GM12875 (cell line): Measurements from ENCODE around the gene REXO2.

Experiments
- H3K4me3 ChIP-seq: one replicate; pipeline ENCODE4 v1.5.1; 2011; ENCODE audit warnings: low read depth, low read length, control low read depth
- TF ChIP-seq, protein P1 (sequence below): IDR thresholded peaks from 2 replicates; pipeline ENCODE4 v1.5.1; 2011; ENCODE audit warnings: low read depth, mild to moderate bottlenecking, control low read depth, inconsistent platforms, low read length, moderate library complexity, borderline replicate concordance; ENCODE audit not compliant: insufficient read depth

REXO2 gene

GRCh38 chr11:114478768-114479167 lies 39.5 kb downstream of the REXO2 start:
- H3K4me3 ChIP-seq, result no peak overlapping the region
- TF ChIP-seq, protein P1, sequence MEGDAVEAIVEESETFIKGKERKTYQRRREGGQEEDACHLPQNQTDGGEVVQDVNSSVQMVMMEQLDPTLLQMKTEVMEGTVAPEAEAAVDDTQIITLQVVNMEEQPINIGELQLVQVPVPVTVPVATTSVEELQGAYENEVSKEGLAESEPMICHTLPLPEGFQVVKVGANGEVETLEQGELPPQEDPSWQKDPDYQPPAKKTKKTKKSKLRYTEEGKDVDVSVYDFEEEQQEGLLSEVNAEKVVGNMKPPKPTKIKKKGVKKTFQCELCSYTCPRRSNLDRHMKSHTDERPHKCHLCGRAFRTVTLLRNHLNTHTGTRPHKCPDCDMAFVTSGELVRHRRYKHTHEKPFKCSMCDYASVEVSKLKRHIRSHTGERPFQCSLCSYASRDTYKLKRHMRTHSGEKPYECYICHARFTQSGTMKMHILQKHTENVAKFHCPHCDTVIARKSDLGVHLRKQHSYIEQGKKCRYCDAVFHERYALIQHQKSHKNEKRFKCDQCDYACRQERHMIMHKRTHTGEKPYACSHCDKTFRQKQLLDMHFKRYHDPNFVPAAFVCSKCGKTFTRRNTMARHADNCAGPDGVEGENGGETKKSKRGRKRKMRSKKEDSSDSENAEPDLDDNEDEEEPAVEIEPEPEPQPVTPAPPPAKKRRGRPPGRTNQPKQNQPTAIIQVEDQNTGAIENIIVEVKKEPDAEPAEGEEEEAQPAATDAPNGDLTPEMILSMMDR, result no peak

DNA sequence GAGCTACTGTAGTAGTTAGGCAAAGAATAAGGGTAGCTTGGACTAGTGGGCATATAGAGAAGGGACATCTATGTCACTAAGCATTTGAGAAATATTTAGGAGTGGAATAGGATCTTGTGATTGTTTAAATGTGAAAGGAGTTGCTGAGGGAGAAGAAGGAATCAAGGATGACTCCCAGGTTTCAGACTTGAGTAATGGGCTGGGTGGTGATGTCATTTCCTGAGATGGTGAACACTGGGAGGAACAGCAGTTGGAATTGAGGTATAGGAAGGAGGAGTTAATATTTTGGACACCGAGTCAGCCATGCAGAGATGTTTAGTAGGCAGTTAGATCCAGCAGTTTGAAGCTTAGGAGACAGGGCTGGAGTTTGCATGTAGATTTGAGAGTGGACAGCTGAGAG lies 40.1 kb downstream of the REXO2 start:
- H3K4me3 ChIP-seq, result no peak overlapping the region
- TF ChIP-seq, protein P1, result no peak

- TF ChIP-seq, protein P1, result no peak
- H3K4me3 ChIP-seq, result no peak overlapping the region
Observed at GRCh38 chr11:114482114-114482513, 42.8 kb downstream of the REXO2 start.

GRCh38 chr11:114483929-114484328 lies 44.7 kb downstream of the REXO2 start:
- H3K4me3 ChIP-seq, result no peak overlapping the region
- TF ChIP-seq, protein P1, result no peak

DNA sequence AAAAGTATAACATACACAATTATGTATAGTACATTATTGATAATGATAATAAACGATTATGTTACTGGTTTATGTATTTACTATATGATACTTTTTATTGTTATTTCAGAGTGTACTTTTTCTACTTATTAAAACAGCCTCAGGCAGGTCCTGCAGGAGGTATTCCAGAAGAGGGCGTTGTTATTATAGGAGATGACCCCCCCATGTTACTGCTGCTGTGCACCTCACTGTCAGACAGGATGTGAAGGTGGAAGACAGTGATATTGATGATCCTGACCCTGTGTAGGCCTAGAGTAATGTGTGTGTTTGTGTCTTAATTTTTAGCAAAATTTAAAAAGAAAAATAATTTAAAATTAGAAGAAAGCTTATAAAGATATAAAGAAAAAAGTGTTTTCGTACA lies 57.6 kb downstream of the REXO2 start:
- H3K4me3 ChIP-seq, result no peak overlapping the region
- TF ChIP-seq, protein P1, result no peak

- H3K4me3 ChIP-seq, result no peak overlapping the region
- TF ChIP-seq, protein P1, result no peak
Observed at GRCh38 chr11:114499756-114500155, 60.5 kb downstream of the REXO2 start.
